Glutamatergic neuron (in vitro differentiated cells): ENCODE results near the gene PDCD1. TPM values are rescaled to one million over a fixed set of nuclear protein-coding genes. Genes with fewer than 3 reads are reported as not detected.

Experiments used
- DNase-seq: peaks from one replicate; pipeline ENCODE4 v3.0.0; 2022
- H3K27ac Mint-ChIP-seq: one replicate; pipeline ENCODE4 v1.8.0; 2020; ENCODE audit warnings: mild to moderate bottlenecking, mixed read lengths, inconsistent platforms; ENCODE audit not compliant: unreplicated experiment
- H3K27me3 Mint-ChIP-seq: one replicate; pipeline ENCODE4 v1.8.0; 2020; ENCODE audit warnings: mild to moderate bottlenecking, moderate library complexity, mixed read lengths, inconsistent platforms; ENCODE audit not compliant: unreplicated experiment
- H3K36me3 Mint-ChIP-seq: one replicate; pipeline ENCODE4 v1.8.0; 2020; ENCODE audit warnings: mild to moderate bottlenecking, mixed read lengths, inconsistent platforms; ENCODE audit not compliant: unreplicated experiment
- H3K4me1 Mint-ChIP-seq: one replicate; pipeline ENCODE4 v1.8.0; 2020; ENCODE audit warnings: mild to moderate bottlenecking, low read depth, mixed read lengths, inconsistent platforms; ENCODE audit not compliant: unreplicated experiment
- H3K4me3 Mint-ChIP-seq: one replicate; pipeline ENCODE4 v1.8.0; 2020; ENCODE audit warnings: mild to moderate bottlenecking, mixed read lengths, inconsistent platforms; ENCODE audit not compliant: unreplicated experiment
- H3K9me3 Mint-ChIP-seq: one replicate; pipeline ENCODE4 v1.8.0; 2020; ENCODE audit warnings: mild to moderate bottlenecking, moderate library complexity, mixed read lengths, inconsistent platforms; ENCODE audit not compliant: unreplicated experiment
- CTCF ChIP-seq: fragments of 200-600 bp; sonication (generic); IDR thresholded peaks from one replicate; pipeline ENCODE4 v1.5.0; 2021; ENCODE audit not compliant: partially characterized antibody, unreplicated experiment
- total RNA-seq: library from RNA; stranded (reverse); fragmentation: NEBNext Ultra II Directional; extraction: Animal tissue kit (Norgen Biotek cat#: 25700); gene quantifications from one replicate; pipeline ENCODE4 v1.2.1, GENCODE V29; 2021; ENCODE audit not compliant: unreplicated experiment

PDCD1 gene
- total RNA-seq, 1 donor from 2014 or later, result not detected

- H3K36me3 Mint-ChIP-seq, result no peaks in the 10 kb centered on the region
- no peaks in the 10 kb centered on the region for H3K27me3 Mint-ChIP-seq
- TF ChIP-seq CTCF, result no peak
- peaks cover 2% of the 10 kb centered on the region for H3K9me3 Mint-ChIP-seq
- H3K4me3 Mint-ChIP-seq, result no peak overlapping the region
- no peak overlapping the region for H3K27ac Mint-ChIP-seq
- peaks cover 10% of the 10 kb centered on the region for H3K4me1 Mint-ChIP-seq
- no peak for DNase-seq
Observed at GRCh38 chr2:241904791-241905710, 46.4 kb upstream of the PDCD1 start.

- TF ChIP-seq CTCF, result no peak
- Mint-ChIP-seq H3K27me3 (no peaks in the 10 kb centered on the region), H3K9me3 (peaks cover 2% of the 10 kb centered on the region), H3K36me3 (no peaks in the 10 kb centered on the region), H3K27ac (no peak overlapping the region), H3K4me3 (no peak overlapping the region), H3K4me1 (peaks cover 16% of the 10 kb centered on the region)
- DNase-seq, result no peak
Observed at GRCh38 chr2:241904011-241904718, 45.5 kb upstream of the PDCD1 start.

GRCh38 chr2:241903121-241904010 is 44.7 kb upstream of the PDCD1 start:
- peaks cover 2% of the 10 kb centered on the region for H3K9me3 Mint-ChIP-seq
- no peaks in the 10 kb centered on the region for H3K27me3 Mint-ChIP-seq
- H3K27ac Mint-ChIP-seq, result no peak overlapping the region
- H3K4me3 Mint-ChIP-seq, result no peak overlapping the region
- DNase-seq, result no peak
- TF ChIP-seq CTCF, result no peak
- no peaks in the 10 kb centered on the region for H3K36me3 Mint-ChIP-seq
- H3K4me1 Mint-ChIP-seq, result peaks cover 17% of the 10 kb centered on the region

- H3K4me1 Mint-ChIP-seq, result peaks cover 17% of the 10 kb centered on the region
- H3K36me3 Mint-ChIP-seq, result no peaks in the 10 kb centered on the region
- peaks cover 2% of the 10 kb centered on the region for H3K9me3 Mint-ChIP-seq
- TF ChIP-seq CTCF, result no peak
- H3K27me3 Mint-ChIP-seq, result peaks cover 1% of the 10 kb centered on the region
- no peak for DNase-seq
- no peak overlapping the region for H3K27ac Mint-ChIP-seq
- no peak overlapping the region for H3K4me3 Mint-ChIP-seq
Observed at GRCh38 chr2:241902357-241902991, 43.8 kb upstream of the PDCD1 start.
